GM18858 (cell line): ENCODE data around the gene KCNMA1.

ENCODE experiments used
- ATAC-seq: cut with Tn5 transposase; IDR thresholded peaks from one replicate; pipeline ENCODE4 v1.9.1; 2021; ENCODE audit not compliant: unreplicated experiment

Gene KCNMA1

GRCh38 chr10:77261146-77261545 is 376.5 kb downstream of the KCNMA1 start:
- ATAC-seq = no peak

DNA sequence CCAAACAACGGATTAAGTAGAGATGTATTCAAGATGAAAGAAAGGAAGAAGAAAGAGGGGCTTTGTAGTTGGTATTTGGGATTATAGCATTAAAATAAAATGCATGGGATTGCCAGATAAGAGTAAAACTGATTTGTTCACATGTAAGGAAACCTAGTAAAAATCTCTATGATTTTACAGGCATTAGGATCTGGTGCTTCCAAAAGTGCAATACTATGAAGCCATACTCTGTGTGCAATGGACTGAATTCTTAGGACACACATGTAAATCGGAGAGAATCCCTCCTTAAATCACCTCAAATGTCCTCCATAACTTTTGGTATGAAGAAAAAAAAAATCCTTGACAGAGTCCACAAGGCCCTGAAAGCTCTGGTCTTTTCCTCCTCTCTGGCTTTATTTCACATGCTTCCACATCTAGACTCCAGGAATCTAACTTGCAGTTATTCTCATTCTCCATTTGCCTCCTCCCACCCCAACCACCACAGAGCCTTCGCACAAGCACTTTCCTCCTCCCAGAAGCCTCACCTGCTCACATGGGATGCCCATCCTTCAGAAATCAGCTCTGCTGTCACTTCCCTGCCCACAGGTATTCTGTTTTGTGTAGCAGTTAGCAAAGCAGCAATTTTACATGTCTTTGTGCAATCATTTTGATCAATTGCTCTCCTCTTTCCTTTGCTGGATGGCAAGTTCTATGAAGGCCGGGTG is 378.3 kb downstream of the KCNMA1 start:
- ATAC-seq = no peak

DNA sequence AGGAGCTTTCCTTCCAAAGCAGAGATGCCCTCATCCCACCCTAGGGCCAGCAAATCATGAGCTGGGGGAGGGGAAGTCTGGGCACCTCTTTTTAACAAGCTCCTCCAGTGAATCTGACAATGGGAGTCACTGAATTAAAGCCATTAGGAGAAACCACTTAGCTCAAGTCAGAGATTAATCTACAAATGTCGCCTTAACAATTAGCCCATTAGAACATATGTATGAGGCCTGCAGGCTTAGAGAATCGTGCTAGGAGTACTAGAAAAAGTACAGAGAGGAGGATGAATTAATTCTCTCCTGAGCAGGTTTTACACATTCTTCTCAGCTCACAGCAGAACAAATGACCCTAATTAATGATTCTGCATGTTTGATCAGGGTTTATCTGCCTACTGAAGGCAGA is 381.3 kb downstream of the KCNMA1 start:
- no peak for ATAC-seq

- no peak for ATAC-seq
Measured at GRCh38 chr10:77253556-77254064, 384.0 kb downstream of the KCNMA1 start.

DNA sequence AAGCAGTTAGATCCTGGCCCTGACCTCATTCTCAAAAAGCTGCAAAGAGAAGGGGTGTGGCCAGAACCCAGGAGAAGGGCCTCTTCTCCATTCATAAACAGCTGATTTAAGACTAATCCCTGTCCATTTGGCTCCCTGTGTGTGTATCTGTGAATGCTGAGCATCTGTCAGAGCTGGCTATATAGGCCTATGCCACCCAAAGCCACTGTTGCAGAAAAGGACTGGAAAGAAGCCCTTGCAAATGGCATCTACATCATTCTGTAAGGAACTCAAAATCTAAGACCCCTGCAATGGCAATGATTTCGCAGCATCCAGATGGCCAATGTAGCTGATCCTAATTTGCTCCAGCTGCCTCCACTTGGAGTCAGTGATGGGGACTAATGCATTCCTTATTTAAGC is 384.5 kb downstream of the KCNMA1 start:
- ATAC-seq = no peak

- ATAC-seq = no peak
Measured at GRCh38 chr10:77252380-77253146, 385.0 kb downstream of the KCNMA1 start.

DNA sequence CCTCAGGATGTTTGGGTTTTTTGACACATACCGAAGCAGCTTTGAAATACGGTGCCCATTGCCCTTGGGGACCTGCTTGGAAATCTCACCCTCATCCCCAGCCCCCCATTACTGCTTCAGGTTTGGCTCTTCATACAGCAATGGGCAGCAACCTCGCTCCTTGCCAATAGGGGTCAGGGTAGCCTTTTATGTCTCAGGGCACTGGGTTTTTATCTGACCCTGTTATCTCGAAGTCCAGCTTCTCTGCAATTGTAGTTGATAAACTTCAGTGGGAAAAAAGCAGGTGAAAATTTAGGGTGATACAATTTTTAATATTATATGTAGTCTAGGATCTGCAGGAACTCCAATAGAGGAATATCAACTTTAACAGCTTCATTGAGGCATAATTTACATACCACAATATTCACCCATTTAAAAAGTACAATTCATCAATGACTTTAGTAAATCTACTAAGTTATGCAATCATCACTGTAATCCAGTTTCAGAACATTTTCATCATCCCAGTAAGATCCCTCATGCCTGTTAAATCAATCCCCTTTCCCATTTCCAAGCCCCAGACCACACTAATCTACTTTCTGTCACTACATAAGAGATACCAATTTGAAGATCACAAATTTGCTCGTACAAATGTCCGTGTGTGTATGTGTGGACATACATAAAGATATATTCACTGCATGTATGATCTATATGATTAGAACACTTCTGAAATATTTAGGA is 386.2 kb downstream of the KCNMA1 start:
- no peak for ATAC-seq

GRCh38 chr10:77249901-77250459 is 387.6 kb downstream of the KCNMA1 start:
- no peak for ATAC-seq

- no peak for ATAC-seq
Measured at GRCh38 chr10:77248104-77248790, 389.4 kb downstream of the KCNMA1 start.

- ATAC-seq = no peak
Measured at GRCh38 chr10:77247031-77247990, 390.3 kb downstream of the KCNMA1 start.

GRCh38 chr10:77245953-77246352 is 391.7 kb downstream of the KCNMA1 start:
- ATAC-seq = no peak

DNA sequence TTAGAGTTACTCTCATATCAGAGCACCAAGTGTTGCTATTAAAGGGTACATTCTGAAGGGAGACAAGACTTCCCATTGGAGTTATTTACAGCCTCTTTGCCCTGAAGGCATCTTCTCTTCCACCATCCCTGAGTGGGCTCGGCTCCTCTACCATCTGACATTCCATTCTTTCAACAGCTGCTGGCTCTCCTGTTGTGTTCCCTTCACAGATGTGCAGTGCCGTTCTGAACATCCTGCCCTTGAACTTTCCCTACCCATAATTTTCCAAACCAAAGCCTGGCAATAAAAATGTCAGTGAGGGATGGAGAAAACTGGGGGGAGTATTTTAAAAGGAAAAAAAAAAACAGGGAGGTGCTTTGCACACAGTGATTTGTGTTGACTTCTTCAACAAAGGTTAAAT is 392.9 kb downstream of the KCNMA1 start:
- no peak for ATAC-seq

GRCh38 chr10:77244286-77244685 is 393.3 kb downstream of the KCNMA1 start:
- no peak for ATAC-seq

- ATAC-seq = no peak
Measured at GRCh38 chr10:77241350-77241725, 396.3 kb downstream of the KCNMA1 start.

DNA sequence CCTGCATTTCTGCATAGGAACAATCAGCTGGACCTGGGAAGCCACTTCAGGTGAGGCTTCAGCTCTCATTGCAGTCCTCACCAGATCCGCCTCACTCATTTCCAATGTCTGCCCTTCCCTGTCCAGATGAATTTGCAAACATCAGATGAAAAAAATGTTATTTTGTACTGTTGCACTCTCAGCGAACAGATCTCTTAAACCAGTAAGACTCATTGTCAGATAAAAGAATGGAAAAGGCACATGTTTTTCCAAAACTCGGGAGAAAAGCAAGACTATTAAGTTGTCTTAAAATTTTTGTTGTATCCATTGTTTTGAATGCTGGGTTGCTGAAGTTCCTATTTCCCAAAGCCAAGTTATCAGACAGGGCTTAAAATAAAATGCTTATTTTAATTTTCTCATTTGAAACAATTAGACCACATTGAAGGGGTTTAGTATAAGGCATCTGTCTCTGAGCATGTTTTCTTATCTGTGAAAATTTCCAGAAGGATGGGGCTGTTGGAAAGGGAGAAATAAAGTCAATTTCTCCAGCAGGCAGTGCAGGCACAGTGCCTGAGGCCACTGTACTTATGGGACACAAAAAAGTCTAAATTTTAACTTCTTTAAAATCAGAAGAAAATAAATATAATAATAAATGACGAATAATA is 396.8 kb downstream of the KCNMA1 start:
- ATAC-seq = no peak

DNA sequence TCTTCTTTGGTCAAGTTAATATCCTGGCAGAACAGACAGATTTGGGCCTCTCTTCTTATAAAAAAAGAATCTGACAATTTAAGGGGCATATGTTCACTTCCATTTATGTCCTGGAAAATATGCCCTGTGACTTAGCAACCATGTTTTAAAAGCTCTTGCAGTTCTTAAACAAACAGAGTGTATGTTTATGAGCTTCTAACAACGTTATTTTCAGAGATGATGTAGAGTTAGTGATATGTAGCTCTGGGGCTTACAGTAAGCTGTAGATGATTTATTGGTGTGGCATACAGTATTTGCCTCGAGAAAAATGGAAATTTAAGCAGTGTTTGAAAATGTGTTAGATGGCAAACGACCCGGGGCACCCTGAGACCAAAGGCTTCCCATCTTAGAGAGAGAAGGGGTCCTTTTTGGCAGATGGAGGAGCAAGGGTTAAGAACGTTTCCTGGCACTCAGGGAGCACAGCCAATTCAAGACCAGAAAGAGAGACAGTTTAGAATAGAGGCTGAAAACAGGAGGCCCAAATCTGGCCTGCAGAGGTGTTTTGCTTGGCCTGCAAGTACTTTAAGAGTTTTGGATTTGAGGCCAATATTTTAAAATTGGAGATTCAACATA is 397.5 kb downstream of the KCNMA1 start:
- ATAC-seq = no peak

DNA sequence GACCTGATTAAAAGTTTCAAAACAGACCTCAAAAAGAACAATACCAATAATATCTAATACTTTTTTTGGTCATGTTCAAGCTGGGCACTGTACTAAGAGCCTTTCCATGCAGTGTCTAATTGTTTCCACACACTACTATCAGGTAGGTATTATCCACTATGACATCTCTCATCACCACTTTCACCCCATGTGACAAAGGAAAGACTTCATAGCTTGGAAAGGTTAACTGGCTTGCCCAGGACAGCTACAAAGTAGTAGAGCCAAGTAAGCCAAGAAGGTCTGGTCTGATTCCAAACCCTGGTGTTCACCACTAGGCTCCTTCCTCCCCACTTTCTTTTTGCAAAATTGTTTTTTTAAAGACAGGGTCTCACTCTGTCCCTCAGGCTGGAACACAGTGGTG is 400.5 kb downstream of the KCNMA1 start:
- ATAC-seq = no peak

- ATAC-seq = no peak
Measured at GRCh38 chr10:77236700-77237099, 400.9 kb downstream of the KCNMA1 start.

GRCh38 chr10:77236029-77236428 is 401.6 kb downstream of the KCNMA1 start:
- no peak for ATAC-seq
